HG02571 (cell line): Measurements from ENCODE around the gene SH2D3A.
"Not testable (repeated sequence)": the region's sequence is repeated elsewhere in the genome, so short reads cannot be mapped to it uniquely, and the experiment has no call there.

ENCODE experiments used
- ATAC-seq: cut with Tn5 transposase; IDR thresholded peaks from one replicate; pipeline ENCODE4 v1.9.1; 2021; ENCODE audit warnings: mild to moderate bottlenecking, moderate library complexity; ENCODE audit not compliant: unreplicated experiment

Gene SH2D3A

DNA sequence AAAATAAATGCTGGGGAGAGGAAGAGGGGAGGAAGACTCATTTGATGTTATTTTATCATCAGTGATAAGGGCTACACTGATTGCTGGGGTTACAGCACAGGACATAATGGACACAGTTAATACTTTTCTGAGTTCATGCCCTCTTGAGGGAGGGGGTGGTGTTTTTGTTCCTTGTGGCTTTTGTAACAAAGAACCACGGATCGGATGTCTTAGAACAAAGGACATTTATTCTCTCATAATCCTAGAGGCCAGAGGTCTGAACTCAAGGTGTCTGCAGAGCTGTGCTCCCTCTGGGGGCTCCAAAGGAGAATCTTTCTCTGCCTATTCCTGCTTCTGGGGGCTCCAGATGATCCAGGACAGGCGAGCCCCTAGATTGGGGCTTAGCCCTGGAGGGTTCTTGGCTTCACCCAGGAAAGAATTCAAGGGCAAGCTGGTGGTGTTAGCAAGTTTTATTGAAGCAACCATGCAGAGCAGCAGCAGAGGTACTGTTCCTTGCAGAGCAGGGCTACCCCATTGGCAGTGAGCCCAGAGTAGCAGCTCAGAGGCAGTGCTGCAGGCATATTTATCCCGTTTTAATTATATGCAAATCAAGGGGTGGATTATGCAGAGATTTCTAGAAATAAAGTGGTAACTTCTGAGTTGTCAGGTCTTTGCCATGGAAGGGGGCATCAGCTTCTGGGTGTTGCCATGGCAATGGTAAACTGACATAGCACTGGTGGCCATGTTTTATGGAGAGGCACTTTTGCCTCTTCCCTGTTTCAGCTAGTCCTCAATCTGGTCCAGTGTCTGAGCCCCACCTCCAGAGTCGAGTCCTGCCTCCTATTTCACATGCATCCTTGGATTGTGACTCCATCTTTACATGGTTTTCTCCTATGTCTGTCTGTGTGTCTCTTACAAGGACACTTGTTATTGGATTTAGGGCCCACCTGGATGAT is 23.2 kb upstream of the SH2D3A start:
- no peak for ATAC-seq

DNA sequence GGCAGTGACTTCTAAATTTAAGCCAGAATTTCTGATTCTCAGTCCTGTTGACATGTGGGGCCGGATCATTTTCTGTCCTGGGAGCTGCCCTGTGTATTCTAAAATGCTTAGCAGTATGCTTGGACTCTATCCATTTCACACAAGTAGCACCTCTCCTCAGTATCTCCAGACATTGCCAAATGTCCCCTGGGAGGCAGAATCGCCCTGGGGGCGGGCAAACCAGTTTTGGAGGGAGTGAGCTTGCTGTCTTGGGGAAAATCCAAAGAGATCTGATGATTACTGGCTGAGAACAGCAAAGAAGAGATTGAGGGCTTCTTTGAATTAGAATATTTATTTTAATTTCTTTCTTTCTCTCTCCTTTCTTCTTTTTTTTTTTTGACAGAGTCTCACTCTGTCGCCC is 21.7 kb upstream of the SH2D3A start:
- ATAC-seq: no peak

DNA sequence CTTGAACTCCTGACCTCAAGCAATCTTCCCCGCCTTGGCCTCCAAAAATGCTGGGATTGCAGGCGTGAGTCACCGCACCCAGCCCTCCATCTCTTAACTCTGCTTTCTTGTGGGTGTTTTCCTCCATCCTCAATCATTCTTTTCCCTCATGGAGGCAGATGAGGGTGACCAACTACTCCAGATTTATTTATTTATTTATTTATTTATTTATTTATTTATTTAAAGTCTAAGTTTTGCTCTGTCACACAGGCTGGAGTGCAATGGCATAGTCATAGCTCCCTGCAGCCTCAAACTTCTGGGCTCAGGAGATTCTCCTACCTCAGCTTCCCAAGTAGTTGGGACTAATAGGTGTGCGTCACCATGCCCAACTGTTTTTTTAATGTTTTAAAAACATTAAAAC is 20.2 kb upstream of the SH2D3A start:
- no peak for ATAC-seq

DNA sequence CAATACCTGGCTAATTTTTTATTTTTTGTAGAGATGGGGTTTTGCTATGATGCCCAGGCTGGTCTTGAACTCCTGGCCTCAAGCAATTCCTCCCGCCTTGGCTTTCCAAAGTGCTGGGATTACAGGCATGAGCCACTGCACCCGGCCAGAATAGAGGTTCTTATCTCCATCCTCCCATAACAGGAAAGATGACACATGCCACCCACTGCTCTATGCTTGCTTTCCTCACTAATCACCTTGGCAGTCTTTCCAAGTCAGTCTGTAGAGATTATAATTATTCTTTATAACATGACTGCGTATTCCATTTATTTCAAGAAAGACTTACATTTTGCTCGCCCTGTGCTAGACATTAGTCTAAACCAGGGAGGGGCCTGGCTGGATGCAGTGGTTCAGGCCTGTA is 12.0 kb upstream of the SH2D3A start:
- no peak for ATAC-seq

DNA sequence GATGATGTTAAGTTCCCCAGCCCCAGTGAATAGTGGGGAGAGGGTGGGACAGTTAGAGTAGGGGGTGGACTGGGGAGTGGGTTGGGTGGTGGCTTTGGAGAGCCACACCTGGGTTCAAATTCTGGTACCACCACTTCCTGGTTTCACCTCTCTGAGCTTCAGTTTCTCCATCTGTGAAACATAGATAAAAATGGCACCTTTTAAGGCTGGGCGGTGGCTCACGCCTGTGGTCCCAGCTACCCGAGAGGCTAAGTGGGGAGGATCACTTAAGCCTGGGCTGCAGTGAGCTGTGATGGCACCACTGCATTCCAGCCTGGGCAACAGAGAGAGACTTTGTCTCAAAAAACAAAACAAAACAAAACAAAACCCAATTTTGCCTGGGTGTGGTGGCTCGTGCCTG is 11.2 kb upstream of the SH2D3A start:
- no peak for ATAC-seq

DNA sequence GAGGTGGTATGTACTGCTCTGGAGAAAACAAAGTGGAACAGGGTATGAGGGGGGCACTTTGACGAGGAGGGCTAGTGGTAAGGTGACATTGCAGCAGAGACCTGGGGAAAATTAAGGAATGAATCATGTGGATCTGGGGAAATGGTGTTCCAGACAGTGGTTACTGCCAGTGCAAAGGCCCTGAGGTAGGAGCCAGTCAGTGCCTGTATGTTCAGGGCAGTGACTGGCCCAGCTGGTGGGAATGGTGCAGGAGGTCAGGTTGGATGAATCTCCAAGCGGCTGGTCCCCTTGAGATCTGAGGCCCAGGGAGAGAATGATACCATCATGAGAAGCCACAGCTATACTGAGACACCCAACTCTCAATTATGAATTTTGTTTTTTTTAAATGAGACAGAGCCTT is 10.2 kb upstream of the SH2D3A start:
- ATAC-seq: no peak

DNA sequence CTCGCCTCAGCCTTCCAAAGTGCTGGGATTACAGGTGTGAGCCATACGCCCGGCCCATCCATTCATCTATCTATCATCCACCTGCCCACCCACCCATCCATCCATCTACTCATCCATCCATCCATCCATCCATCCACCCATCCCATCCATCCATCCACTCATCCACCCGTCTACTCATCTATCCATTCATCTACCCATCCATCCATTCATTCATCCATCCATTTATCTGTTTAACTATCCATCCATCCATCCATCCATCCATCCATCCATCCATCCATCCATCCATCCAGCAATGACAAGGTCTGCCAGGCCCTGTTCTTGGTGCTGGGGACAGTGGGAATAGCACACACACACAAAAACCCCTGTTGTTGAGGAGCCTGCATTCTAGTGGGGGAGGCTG is 9.8 kb upstream of the SH2D3A start:
- no peak for ATAC-seq

DNA sequence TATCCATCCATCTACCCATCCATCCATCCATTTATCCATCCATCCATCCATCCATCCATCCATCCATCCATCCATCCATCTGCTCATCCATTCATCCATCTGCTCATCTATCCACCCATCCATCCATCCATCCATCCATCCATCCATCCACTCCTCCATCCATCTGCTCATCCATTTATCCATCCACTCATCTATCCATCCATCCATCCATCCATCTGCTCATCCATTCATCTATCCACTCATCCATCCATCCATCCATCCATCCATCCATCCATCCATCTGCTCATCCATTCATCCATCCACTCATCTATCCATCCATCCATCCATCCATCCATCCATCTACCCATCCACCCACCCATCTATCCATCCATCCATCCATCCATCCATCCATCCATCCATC is 8.8 kb upstream of the SH2D3A start:
- not testable (repeated sequence) for ATAC-seq

DNA sequence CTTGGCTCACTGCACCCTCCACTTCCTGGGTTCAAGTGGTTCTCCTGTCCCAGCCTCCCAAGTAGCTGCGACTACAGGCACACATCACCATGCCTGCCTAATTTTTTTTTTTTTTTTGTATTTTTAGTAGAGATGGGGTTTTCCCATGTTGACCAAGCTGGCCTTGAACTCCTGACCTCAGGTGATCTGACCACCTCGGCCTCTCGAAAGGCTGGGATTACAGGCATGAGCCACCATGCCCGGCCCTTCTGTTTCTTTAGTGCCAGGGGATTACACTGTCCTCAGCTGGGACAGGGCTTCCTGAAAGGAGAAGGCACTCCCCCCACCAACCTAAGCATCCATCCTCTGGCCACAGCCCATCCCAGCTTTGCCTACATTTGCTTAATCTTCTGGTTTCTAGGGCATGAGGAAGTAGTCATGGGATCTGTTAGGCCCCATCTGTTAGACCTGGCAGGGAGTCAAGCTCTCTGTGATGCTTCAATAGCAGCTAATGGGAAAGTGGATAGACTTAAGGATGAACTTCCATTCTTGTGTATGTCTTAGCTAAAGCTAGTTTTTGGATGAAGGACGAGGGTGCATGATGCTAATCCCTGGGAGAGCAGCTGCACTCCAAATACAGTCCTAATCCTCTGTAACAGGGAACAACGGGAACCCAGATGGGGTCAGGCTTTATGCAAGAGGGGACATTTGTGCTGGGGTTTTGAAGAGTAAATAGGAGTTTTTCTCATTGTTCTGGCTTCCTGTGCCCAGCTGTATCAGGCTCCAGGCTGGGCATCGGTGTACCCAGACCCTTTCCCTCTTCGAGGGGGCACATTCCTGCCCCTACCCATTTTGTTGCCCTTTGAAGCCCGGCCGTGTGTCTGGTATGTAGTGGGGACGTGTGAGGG is 7.8 kb upstream of the SH2D3A start:
- ATAC-seq: no peak

DNA sequence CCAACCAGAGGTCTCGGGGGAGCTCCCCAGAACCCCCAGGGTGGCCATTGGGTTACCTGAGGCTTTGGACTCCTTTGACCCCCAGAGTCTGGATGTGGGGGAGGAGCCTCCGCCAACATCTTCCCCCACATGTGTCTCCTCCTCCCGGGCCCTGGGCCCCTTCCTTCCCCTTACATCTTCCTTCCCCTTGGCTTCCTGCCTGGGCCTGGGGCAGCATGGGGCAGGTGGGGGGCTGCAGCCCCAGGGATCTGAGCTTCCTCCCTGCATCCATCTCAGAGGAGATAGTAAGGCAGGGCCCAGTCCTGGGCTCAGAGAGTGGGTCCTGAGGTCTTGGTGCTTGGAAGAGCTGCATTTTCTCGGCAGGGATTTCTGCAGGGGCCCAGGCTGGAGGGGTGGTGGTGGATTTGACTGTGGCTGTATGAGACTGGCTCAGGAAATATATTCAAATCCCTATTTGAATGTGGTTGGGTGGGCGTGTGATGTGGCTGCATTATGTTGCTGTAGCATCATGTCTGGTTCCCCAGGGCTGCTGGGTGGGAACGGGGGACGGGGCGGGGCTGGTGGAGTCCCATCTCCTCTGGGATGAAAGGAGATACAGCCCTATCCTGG is 6.2 kb upstream of the SH2D3A start:
- no peak for ATAC-seq

DNA sequence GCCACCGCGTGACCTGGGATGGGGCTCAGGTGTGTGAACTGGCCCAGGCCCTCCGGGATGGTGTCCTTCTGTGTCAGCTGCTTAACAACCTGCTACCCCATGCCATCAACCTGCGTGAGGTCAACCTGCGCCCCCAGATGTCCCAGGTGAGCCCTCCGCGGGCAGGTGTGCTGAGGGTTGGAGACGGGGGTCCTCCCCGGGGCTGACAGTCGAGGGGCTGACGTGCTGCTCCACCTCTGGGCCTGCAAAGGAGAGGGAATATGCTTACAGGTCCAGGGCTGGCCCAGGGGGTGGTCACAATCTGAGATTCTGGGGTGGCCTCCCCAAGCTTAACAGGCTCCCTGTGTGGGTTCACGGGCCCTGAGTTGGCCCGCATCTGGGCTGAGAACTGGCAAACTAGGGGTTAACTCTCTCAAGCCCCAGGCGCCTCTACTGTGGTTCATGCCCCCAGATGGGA is 5.7 kb upstream of the SH2D3A start:
- no peak for ATAC-seq

DNA sequence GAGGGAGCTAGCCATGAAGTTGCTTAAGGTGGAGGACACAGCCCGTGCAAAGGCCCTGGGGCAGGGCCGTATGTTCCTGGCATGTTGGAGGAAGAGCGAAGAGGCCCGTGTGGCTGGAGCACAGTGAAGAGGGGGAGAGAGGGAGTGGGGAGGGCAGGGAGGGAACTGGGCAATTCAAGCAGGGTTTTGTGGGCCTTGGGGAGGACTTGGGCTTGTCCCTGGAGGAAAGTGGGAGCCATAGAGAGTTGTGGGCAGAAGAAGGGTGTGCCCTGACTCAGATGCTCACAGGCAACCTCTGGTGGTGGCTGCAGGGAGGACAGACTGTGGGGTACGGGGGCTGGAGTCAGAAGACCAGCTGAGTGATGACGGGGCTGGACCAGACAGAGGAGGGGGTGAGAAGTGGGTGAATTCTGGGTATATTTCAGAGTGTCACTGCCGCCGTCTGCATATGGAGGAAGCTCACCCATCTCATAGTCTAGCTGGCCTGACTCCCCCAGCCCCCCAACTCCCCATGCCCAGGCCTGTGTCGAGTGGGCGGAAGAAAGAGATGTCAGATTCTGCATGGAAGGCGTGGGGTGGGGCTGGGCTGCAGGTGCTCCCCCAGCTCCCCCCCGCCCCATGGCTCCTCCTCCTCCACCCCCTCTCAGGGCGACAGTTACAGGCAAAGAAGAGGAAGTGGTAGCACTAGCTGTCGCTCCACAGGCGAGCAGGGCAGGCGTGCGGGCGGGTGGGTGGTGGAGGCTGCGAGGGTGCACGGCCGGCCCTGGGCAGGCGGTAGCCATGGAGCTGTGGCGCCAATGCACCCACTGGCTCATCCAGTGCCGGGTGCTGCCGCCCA is 5.0 kb upstream of the SH2D3A start, which contains the start of gene VAV1:
Gene VAV1, plus strand, starts transcription at position 681 of the 838 bp plus-strand sequence. Its CDS starts 100 bp downstream, at position 781.
- peak; percentile 37 for ATAC-seq

DNA sequence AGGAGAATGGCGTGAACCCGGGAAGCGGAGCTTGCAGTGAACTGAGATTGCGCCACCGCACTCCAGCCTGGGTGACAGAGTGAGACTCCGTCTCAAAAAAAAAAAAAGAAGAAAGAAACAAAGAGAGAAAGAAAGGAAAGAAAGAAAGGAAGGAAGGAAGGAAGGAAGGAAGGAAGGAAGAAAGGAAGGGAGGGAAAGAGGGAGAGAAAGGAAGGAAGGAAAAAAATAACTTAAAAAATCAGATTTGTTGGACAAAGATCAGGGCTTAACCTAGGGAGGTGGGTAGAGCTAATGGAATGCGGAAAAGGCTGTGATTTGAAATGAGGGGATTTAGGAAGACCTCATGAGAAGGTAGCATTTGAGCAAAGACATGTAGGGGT is 4.4 kb upstream of the SH2D3A start:
- ATAC-seq: not testable (repeated sequence)

DNA sequence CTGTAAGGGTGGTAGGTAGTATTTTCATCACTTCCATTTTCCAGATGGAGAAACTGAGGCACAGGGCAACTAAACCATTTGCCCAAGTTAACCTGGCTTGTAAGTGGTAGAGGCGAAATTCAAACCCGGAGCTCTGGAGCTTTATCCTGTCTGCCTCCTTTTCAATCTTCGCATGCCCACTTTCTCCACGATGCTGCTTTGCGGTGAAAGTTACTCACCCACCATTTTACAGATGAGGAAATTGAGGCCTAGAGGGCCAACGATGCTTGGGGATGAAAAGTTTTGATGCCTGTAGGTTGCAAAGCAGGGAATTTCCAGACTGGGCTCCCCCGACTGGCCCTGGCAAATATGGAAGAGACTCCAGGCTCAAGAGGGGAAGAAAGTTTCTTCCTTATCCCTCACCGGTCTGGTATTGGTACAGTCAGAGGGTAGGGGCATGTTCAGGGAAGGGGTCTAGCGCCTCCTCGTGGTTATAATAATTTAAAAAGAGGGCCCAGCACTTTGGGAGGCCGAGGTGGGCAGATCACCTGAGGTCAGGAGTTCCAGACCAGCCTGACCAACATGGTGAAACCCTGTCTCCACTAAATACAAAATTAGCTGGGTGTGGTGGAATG is 1.9 kb upstream of the SH2D3A start:
- ATAC-seq: no peak

DNA sequence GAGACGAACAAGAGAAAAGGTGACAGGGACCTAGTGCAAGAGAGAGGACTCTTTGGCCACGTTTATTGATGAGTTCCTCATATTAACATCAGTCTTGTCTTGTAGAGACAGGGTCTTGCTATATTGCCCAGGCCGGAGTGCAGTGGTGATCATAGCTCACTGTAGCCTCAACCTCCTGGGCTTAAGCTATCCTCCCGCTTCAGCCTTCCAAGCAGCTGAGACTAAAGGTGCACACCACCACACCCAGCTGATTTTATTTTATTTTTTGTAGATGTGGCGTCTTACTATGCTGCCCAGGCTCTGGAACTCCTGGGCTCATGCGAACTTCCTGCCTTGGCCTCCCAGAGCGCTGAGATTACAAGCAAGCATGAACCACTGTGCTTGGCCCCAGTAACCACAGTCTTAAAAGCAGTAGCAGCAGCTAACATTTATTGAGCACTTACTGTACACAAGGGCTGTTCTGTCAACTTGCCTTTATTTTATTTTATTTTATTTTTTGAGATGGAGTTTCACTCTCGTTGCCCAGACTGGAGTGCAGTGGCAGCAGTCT is 1.1 kb upstream of the SH2D3A start:
- no peak for ATAC-seq

DNA sequence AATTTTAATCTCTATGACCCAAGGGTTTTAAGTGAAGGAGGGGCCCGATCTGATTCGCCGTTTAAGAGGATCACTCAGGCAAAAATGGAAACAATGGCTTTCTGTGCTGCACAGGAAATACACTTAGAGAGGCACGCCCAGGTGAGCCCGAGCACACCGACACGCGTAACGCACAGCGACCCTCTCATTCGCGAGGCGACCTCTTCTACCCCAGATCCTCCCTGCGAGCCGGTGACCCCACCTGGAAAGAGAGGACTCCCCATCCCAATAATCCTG is 216 bp downstream of the SH2D3A start:
- no peak for ATAC-seq

DNA sequence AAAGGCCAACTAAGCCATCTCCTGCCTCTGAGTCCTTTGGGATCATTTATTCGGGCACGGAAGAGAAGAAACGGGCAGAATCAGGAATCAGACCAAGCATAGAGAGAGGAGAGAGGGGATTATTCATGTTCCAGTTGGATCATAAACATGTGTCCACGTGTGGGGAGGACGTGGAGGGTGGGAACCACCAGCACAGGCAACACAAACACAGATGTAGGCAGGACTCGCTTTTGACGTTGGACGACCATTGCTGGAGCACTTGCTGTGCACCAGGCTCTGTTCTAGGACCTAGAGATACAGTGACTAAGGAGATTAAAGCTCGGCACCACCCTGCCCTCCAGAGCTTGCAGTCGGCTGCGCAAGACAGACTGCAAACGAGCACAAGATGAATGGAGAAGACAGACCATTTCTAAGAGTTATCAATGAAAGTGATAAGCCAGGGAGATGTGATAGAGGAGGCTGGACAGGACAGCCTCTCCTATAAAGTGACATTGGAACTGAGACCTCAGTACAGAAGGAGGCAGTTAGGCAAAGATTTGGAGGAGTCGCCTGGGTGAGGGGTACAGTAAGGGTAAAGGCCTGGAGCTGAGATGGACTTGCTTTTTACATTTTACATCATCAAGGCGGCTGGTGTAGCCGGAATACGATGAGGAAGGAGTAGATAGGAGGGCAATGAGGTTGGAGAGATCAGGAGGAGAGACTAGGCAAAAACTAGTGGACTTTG is 716 bp downstream of the SH2D3A start:
- no peak for ATAC-seq

DNA sequence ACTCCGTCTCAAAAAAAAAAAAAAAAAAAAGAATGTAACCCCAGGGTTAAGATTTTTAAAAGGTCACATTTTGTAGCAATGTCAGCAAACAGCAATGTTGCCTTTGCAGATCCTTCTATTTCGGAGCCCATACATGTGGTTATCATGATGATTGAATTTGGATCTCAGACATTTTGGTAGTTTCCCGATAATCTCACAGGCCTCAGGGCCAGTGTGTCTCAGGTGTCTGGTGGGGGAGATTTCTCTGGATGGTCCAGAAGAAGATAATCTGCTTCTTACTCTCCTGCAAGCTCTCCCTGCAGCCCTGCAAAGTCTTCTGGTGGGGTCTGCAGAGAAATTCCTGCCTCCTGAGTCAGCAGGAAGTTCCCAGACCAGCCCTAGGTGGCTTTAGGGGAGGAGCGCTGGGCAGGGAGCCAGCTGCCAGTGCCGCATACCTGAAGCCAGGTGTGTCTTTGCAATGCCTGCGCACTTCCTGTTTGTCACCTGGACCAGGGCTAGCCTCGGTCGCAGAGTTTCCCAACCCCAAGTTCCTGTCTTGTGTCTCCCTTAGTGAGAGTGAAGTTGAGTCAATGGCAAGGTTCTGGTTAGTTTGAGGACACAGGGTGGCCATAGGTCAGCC is 1.4 kb downstream of the SH2D3A start:
- ATAC-seq: no peak
